GM12874 (cell line): Measurements from ENCODE around the gene INSC.

Experiments used
- CTCF ChIP-seq: IDR thresholded peaks from 2 replicates; pipeline ENCODE4 v1.5.1; 2011; ENCODE audit warnings: low read depth, mild to moderate bottlenecking, control low read depth, low read length, moderate library complexity; ENCODE audit not compliant: insufficient read depth

INSC gene

GRCh38 chr11:15150507-15150906 lies 35.8 kb downstream of the INSC start:
- no peak for TF ChIP-seq CTCF

- TF ChIP-seq CTCF = no peak
These were observed 38.5 kb downstream of the INSC start for GRCh38 chr11:15153231-15153630.

GRCh38 chr11:15157181-15157580 lies 42.5 kb downstream of the INSC start:
- no peak for TF ChIP-seq CTCF

GRCh38 chr11:15157606-15158137 lies 42.9 kb downstream of the INSC start:
- no peak for TF ChIP-seq CTCF

- no peak for TF ChIP-seq CTCF
These were observed 43.8 kb downstream of the INSC start for GRCh38 chr11:15158351-15159015.

- TF ChIP-seq CTCF = peak; percentile 60
These were observed 44.4 kb downstream of the INSC start for GRCh38 chr11:15159085-15159484.

- no peak for TF ChIP-seq CTCF
These were observed 47.1 kb downstream of the INSC start for GRCh38 chr11:15161790-15162189.
